Measurements from ENCODE around the gene OR52E2. TPM values are rescaled to one million over a fixed set of nuclear protein-coding genes. Genes with fewer than 3 reads are reported as not detected.

OR52E2 gene
- total RNA-seq, 1 experiment from 2014 or later = not detected

DNA sequence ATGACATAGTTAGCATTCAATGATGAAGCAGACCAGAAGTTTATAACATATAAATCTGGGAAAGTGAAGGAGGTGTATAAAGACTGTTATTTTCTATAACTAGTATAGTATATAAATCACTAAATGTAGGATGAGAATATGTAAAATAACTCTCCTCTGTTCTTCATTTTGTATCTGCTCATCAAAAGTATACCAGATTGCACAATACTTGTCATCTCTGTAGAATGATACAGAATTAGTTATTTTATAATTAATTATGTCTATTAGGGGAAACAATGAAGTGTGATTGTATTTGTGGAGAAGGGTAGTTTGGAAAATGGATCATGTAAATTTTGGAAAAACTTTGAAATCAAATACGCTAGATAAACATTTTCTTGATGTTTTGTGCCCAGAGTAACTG is 46.4 kb downstream of the OR52E2 start:
- DNase-seq (ENCODE audit: low read depth) = no peak

DNA sequence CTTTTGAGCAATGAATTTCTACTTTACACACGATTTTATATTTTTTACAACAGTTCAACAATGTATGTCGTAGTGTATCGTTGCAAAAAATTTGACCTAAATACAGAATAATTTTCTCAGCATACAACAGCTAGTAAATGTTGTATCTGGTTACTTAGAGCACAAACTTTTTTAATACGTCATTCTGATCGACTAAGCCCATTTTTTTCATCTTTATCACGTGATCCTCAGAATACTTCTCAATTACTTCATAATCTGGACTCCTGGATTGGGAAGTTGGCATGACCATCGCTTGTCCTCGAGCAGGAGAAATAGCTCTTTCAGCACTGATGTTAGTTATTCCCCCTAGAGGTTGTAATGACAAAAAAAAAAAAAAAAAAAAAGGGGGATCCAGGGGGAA is 48.2 kb downstream of the OR52E2 start:
- DNase-seq (ENCODE audit: low read depth) = no peak

Other genes with a start within 250 kb of the OR52E2 start
- not detected in 2 replicates for gene OR51F2, start 238.3 kb downstream of the OR52E2 start, total RNA-seq (2014; rRNA removed; shearing (Covaris generic))
- not detected in 2 replicates for gene OR51S1, start 210.4 kb downstream of the OR52E2 start, total RNA-seq (2014; rRNA removed; shearing (Covaris generic))
- gene OR51T1, start 177.7 kb downstream of the OR52E2 start, total RNA-seq (2014; rRNA removed; shearing (Covaris generic)) = not detected in 2 replicates
- not detected in 2 replicates for gene OR51A7, start 155.8 kb downstream of the OR52E2 start, total RNA-seq (2014; rRNA removed; shearing (Covaris generic))
- not detected in 2 replicates for gene OR51G2, start 140.3 kb downstream of the OR52E2 start, total RNA-seq (2014; rRNA removed; shearing (Covaris generic))
- not detected in 2 replicates for gene OR51G1, start 135.3 kb downstream of the OR52E2 start, total RNA-seq (2014; rRNA removed; shearing (Covaris generic))
- not detected in 2 replicates for gene OR51A4, start 112.0 kb downstream of the OR52E2 start, total RNA-seq (2014; rRNA removed; shearing (Covaris generic))
- gene OR51A2, start 103.9 kb downstream of the OR52E2 start, total RNA-seq (2014; rRNA removed; shearing (Covaris generic)) = not detected in 2 replicates
- gene OR51L1, start 64.8 kb downstream of the OR52E2 start, total RNA-seq (2014; rRNA removed; shearing (Covaris generic)) = not detected in 2 replicates
- not detected in 2 replicates for gene OR52J3, start 13.1 kb downstream of the OR52E2 start, total RNA-seq (2014; rRNA removed; shearing (Covaris generic))
- gene OR52E1, start 9.9 kb upstream of the OR52E2 start, total RNA-seq (2014; rRNA removed; shearing (Covaris generic)) = not detected in 2 replicates
- not detected in 2 replicates for gene OR52A5, start 78.7 kb upstream of the OR52E2 start, total RNA-seq (2014; rRNA removed; shearing (Covaris generic))
- gene OR52A1, start 95.1 kb upstream of the OR52E2 start, total RNA-seq (2014; rRNA removed; shearing (Covaris generic)) = under 0.01 TPM in 1 of 2 replicates, not detected in the other
- not detected in 2 replicates for gene OR51V1, start 141.1 kb upstream of the OR52E2 start, total RNA-seq (2014; rRNA removed; shearing (Covaris generic))
- not detected in 2 replicates for gene HBB, start 167.4 kb upstream of the OR52E2 start, total RNA-seq (2014; rRNA removed; shearing (Covaris generic))
- not detected in 2 replicates for gene HBD, start 174.9 kb upstream of the OR52E2 start, total RNA-seq (2014; rRNA removed; shearing (Covaris generic))
- gene HBG1, start 190.2 kb upstream of the OR52E2 start, total RNA-seq (2014; rRNA removed; shearing (Covaris generic)) = not detected in 2 replicates
- not detected in 2 replicates for gene HBG2, start 195.2 kb upstream of the OR52E2 start, total RNA-seq (2014; rRNA removed; shearing (Covaris generic))
- gene HBE1, start 210.3 kb upstream of the OR52E2 start, total RNA-seq (2014; rRNA removed; shearing (Covaris generic)) = 0.42 and 1.4 TPM in 2 replicates
- not detected in 2 replicates for gene OR51B4, start 242.3 kb upstream of the OR52E2 start, total RNA-seq (2014; rRNA removed; shearing (Covaris generic))

All from Daoy (cell line).